Colonic mucosa (tissue), 4 donors: Measurements from ENCODE around the gene ATXN1. TPM values are rescaled to one million over a fixed set of nuclear protein-coding genes. Genes with fewer than 3 reads are reported as not detected.

ENCODE experiments used
- DNase-seq: peaks from one replicate; pipeline ENCODE4 v3.0.0-alpha.2; 2020
- H3K27ac ChIP-seq: fragments of 200-600 bp; one replicate; pipeline ENCODE4 v1.8.0; 2021
- H3K27me3 ChIP-seq: fragments of 200-600 bp; one replicate; pipeline ENCODE4 v1.8.0; 2021
- H3K36me3 ChIP-seq: fragments of 200-600 bp; one replicate; pipeline ENCODE4 v1.8.0; 2021
- H3K4me1 ChIP-seq: fragments of 200-600 bp; one replicate; pipeline ENCODE4 v1.8.0; 2021; ENCODE audit warnings: mild to moderate bottlenecking
- H3K4me3 ChIP-seq: fragments of 200-600 bp; one replicate; pipeline ENCODE4 v1.8.0; 2021
- H3K9ac ChIP-seq, 2 donors: one replicate each; pipeline ENCODE4 v1.7.0; 2013; ENCODE audit warnings: control low read depth in 2 of 2, low read depth in 2 of 2, low read length in 2 of 2
- H3K9me3 ChIP-seq: fragments of 200-600 bp; one replicate; pipeline ENCODE4 v1.8.0; 2021
- CTCF ChIP-seq: fragments of 200-600 bp; IDR thresholded peaks from one replicate; pipeline ENCODE4 v1.8.0; 2022; ENCODE audit warnings: antibody characterized with exemption, mild to moderate bottlenecking
- intact Hi-C: fragments of 100-400 bp; cut with DNase I; formaldehyde crosslinking; loops from one replicate; pipeline ENCODE4 v1.14.1; 2022
- total RNA-seq, 2 donors: library from RNA; stranded (reverse); fragmentation: NEBNext Ultra II Directional in 1 of 2; extraction: Animal tissue kit (Norgen Biotek cat#: 25700) in 1 of 2; gene quantifications; one replicate each; pipeline ENCODE4 v1.2.1, GENCODE V29; 2021
- donor health status: healthy.
- donor health status: DM: no; HTN: no; CAD: no.
- donor health status: DM: no; HTN: no; CAD: no.

Gene ATXN1
- total RNA-seq, 2 donors from 2014 or later = 24.5 to 41.9 TPM

GRCh38 chr6:16258709-16259075 lies 502.6 kb downstream of the ATXN1 start:
- H3K9me3 ChIP-seq = no peaks in the 10 kb centered on the region
- DNase-seq = no peak
- intact Hi-C loops = no loop called here
- no peaks in the 10 kb centered on the region for H3K4me1 ChIP-seq
- H3K36me3 ChIP-seq = no peaks in the 10 kb centered on the region
- no peak overlapping the region for H3K27ac ChIP-seq
- H3K4me3 ChIP-seq = no peak overlapping the region
- no peaks in the 10 kb centered on the region for H3K27me3 ChIP-seq
- no peak for TF ChIP-seq CTCF
- no peak overlapping the region for H3K9ac ChIP-seq

- intact Hi-C loops = no loop called here
- TF ChIP-seq CTCF = no peak
- H3K9ac ChIP-seq = no peak overlapping the region
- H3K27ac ChIP-seq = no peak overlapping the region
- no peak for DNase-seq
- no peaks in the 10 kb centered on the region for H3K36me3 ChIP-seq
- H3K9me3 ChIP-seq = no peaks in the 10 kb centered on the region
- H3K4me3 ChIP-seq = no peak overlapping the region
- H3K27me3 ChIP-seq = no peaks in the 10 kb centered on the region
- H3K4me1 ChIP-seq = no peaks in the 10 kb centered on the region
These were observed 503.1 kb downstream of the ATXN1 start for GRCh38 chr6:16257999-16258708.

DNA sequence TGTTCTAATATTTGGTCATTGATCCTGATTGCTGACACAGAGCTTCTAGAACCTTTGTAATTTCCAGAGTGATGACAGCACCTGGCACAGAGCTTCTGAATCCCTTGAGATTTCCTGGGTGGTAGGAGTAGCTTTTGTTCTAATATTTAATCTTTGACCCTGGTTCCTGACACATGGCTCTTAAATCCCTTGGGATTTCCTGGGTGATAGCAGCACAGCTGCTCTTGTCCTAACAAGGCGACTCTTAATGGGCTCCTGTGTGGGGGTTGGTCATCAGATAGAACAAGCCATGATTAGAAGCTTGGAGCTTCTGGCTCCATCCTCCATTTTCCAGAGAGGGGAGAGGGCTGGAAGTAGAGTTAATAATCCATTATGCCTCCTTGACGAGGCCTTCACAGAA lies 504.5 kb downstream of the ATXN1 start:
- Histone ChIP-seq H3K9me3 (no peaks in the 10 kb centered on the region), H3K4me1 (no peaks in the 10 kb centered on the region), H3K27me3 (no peaks in the 10 kb centered on the region), H3K4me3 (no peak overlapping the region), H3K9ac (no peak overlapping the region), H3K27ac (no peak overlapping the region), H3K36me3 (no peaks in the 10 kb centered on the region)
- no peak for DNase-seq
- intact Hi-C loops = no loop called here
- TF ChIP-seq CTCF = no peak

GRCh38 chr6:16254535-16254934 lies 506.7 kb downstream of the ATXN1 start:
- Histone ChIP-seq H3K9ac (no peak overlapping the region), H3K4me1 (no peaks in the 10 kb centered on the region), H3K9me3 (no peaks in the 10 kb centered on the region), H3K36me3 (no peaks in the 10 kb centered on the region), H3K4me3 (no peak overlapping the region), H3K27me3 (no peaks in the 10 kb centered on the region), H3K27ac (no peak overlapping the region)
- no peak for TF ChIP-seq CTCF
- intact Hi-C loops = no loop called here
- no peak for DNase-seq

DNA sequence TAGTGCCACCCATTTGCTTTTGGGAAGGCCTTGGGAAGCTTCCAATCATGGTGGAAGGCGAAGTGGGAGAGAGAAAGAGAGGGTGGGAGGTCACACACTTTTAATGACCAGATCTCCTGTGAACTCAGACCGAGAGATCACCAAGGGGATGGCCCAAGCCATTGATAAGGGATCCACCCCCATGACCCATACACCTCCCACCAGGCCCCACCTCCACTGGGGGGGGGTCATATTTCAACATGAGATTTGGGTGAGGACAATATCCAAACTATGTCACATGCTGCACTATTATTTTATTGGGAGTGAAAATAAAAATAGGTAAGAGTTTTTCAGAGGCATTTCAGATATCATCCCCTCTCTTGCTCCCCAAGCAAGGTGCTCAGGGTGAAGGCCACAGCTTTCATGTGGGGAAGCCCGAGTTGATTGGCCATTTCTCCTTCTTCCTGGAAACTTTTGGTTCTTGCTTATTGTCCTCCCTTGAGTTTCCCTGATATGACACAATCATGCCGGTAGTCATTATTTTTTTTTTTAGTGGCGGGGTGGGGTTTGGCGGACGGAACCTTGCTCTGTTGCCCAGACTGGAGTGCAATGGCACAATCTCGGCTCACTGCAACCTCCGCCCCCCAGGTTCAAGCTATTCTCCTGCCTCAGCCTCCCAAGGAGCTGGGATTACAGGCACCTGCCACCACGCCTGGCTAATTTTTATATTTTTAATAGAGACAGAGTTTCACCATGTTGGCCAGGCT lies 507.7 kb downstream of the ATXN1 start:
- no peaks in the 10 kb centered on the region for H3K36me3 ChIP-seq
- no peaks in the 10 kb centered on the region for H3K27me3 ChIP-seq
- no peak for DNase-seq
- TF ChIP-seq CTCF = no peak
- intact Hi-C loops = no loop called here
- no peak overlapping the region for H3K4me3 ChIP-seq
- no peak overlapping the region for H3K27ac ChIP-seq
- no peak overlapping the region for H3K9ac ChIP-seq
- H3K9me3 ChIP-seq = no peaks in the 10 kb centered on the region
- no peaks in the 10 kb centered on the region for H3K4me1 ChIP-seq
